Activated CD4-positive, CD25-positive, alpha-beta regulatory T cell treated with anti-CD3 and anti-CD28 coated beads, Interleukin-2, amount 50 U/mL, for 72 hours (primary cell): Measurements from ENCODE around the gene SFT2D1.

Source experiments
- DNase-seq: peaks from one replicate; pipeline ENCODE4 v3.0.0; 2021

Gene SFT2D1

GRCh38 chr6:166331503-166332415 lies 10.6 kb downstream of the SFT2D1 start:
- no peak for DNase-seq

GRCh38 chr6:166330612-166331011 lies 11.7 kb downstream of the SFT2D1 start:
- DNase-seq, result no peak

- no peak for DNase-seq
Measured at GRCh38 chr6:166325383-166326042, 16.8 kb downstream of the SFT2D1 start.

- DNase-seq, result no peak
Measured at GRCh38 chr6:166323395-166323794, 18.9 kb downstream of the SFT2D1 start.

DNA sequence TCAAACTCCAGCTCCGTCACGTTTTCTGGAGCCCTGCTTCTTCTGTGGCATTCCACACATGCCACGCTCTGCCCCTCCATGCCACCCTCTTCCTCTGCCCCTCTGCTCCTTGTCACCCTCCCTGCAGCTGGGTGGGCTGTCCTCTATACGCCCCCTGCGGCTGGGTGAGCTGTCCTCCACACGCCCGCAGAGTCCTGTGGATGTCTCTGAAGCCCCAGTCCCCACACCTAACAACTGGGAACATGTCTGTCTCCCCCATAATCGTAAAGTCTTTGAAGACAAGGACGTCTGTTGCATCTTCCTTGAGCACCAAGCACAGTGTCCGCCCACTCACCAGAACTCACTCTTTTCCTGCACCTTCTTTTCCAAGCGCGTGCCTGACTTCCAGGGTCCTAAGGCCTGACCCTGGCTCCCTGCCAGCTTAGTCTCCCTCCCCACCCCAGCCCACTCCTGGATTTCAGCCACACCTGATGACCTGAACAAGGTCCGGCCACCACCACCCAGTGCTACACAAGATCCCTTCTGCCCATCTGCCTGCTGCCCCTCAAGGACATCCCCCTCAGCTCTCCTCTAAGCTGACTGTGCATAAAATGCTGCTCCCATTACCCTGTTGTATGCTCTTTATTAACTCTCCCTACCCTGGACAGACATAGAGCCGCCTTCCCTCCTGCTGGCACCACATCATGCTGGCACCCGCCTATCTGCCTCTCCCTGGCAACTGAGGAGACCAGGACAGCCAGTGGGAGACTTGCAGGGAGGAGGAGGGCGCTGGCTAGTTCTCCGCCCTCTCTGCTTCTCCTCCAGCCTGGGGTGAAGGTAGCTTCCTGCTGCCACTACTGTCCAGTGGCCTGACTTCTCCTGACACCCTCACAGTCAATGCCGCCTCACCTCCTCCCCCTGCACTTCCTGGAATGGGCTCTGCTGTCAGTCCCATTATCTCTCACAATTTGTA lies 23.4 kb downstream of the SFT2D1 start:
- DNase-seq, result no peak

GRCh38 chr6:166318227-166318626 lies 24.1 kb downstream of the SFT2D1 start:
- DNase-seq, result no peak

DNA sequence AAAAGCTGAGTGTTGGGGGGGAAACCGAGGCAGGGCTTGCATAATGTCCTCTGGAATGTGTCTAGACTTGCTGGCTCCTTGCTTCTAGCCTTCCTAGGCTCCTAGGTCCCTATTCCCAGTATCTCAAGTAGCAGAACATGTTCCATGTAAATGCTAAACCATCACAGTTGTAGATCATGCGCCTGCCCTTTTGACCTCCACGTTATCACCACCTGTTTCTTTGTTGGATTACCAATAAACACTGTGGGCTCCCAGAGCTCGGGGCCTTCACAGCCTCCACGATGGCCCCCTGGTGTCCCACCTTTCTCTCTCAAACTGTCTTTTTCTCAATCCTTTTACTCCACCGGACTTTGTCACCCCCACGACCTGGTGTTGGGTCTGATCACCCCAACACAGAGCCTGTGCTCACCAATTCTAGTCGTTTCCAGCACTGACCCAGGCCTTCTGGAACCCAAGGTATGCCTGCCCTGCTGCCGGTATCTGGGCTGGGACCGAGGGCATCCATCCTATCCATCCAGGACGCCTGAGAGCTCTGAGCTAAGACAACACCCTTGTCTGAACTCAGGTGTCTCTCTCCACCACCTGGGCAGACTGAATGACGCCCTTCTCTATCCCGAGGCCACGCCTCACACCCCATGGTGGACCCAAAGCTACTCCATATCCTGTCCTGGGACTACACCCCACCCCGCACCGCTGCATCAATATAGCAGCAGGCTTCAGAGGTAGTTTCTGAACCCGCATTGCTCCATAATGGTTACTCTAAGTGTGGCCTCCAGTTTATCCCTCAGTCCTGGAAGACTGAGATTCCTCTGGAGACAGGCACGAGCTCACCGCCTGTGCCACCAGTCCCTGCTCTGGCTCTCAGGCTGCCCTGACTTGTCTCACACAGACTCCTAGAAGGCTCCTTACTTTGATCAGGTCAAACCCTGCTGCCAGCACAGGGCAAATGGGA lies 24.8 kb downstream of the SFT2D1 start:
- no peak for DNase-seq

GRCh38 chr6:166315436-166315835 lies 26.9 kb downstream of the SFT2D1 start:
- no peak for DNase-seq

- no peak for DNase-seq
Measured at GRCh38 chr6:166314454-166314853, 27.9 kb downstream of the SFT2D1 start.

- no peak for DNase-seq
Measured at GRCh38 chr6:166313255-166314070, 28.9 kb downstream of the SFT2D1 start.

DNA sequence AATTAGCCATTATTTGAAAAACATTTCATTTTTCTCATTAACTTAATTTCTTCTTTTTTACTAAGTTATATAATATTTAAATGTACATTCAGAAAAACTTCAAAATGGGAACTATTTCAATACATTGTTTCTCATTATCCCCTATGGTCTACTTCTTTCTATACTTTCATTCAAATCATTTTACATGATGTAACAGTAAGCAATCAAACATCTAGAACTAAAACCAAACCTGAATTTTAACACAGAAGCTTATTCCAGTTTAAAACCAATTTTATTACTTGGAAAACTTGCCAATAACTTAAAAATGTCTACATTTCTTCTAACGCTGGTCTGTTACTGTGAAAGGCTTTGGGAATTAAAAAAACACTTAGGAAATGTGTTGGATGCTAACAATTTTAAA lies 29.5 kb downstream of the SFT2D1 start:
- no peak for DNase-seq

GRCh38 chr6:166310634-166311033 lies 31.7 kb downstream of the SFT2D1 start:
- DNase-seq, result no peak

DNA sequence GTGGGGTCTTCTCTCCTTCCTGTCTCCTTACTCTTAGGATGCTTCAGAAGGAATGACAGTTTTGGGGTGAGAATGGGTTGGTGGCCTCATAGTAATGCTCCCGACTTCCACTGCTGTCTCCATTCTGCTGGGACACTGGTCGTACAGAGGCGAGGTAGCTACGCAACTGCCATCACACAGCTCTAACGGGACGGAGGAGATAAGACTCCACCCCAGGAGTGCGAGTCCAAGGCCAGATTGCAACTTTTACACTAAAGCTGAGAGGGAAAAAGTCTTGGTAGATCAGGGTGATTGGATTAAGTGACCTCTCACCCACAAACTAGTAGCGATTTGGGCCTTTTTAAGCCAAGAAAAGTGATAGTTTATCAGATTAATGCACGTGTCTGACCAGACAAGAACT lies 32.4 kb downstream of the SFT2D1 start:
- no peak for DNase-seq

DNA sequence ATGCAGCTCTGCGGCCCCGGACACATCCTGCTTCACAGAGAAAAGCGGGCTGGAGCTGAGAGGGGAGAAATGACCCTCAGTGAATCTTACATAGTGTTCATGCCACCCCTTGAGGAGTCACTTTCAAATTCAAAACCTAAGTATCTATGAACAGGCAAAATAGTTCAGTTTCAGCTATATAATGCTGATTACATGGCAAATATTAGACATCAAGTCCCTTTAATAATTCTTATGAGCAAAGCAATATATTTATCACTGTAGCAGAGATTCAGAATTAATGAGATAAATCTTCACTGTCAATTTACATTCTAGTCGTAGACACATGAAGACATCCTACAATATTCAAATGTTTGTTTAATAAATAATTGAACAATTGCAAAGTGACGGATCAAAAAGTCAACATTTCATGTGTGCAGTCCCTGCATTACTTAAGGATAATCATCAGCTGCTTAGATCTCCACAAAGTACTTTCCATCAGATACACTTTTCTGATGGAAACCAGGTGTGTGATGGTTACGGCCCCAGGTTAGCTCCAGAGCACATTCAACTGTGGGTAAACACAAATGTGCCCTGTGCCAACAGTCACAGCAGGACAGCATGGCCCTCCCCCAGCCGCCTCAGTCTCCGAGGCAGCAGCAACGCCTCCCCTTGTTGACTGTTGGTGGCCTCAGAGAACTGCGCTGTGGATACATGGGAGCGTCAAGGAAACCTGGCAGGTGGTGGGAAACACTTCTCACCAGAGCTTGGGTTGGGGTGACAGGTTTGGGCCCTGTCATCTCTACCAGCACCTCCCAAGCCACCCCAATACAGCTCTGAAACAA lies 33.4 kb downstream of the SFT2D1 start:
- DNase-seq, result no peak

DNA sequence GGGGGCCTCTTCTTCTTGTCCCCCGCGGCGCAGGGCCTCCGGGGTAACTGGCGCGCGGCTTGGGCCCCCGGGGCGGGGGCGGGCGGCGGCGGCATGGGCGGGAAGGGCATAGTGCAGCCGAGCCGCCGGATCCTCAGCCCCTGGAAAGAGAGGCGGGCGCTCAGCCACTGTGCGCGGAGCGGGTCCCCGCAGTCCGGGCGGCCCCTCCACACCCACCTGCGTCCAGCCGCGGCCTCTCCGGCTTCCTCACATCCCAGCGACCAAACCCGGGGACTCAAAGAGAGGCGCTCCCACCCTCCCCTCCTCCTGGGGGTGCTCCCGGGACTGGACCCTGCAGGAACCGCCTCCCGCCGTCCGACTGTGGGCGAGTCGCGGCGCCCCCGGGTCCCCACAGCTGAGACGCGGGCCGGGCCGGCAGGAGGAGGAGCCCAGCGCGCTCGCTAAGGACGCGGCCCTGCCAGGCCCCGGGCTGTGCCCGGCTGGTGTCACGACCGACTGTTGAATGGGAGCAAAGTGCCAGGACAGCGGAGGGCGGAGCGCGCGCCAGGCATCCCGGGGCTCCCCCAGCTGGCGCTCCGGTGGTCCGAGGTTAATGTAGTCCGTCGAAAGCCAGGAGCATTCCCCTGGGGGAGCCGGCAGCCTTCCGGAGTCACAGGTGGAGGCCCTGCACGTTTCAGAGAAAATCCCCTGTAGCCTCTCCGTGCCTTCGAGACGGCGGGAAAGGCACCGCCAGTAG lies 34.1 kb downstream of the SFT2D1 start, which contains the start of gene PRR18:
Gene PRR18 (minus strand): TSS at position 360 of the 736 bp plus-strand sequence. CDS start 250 bp downstream, at position 110.
- DNase-seq, result no peak

DNA sequence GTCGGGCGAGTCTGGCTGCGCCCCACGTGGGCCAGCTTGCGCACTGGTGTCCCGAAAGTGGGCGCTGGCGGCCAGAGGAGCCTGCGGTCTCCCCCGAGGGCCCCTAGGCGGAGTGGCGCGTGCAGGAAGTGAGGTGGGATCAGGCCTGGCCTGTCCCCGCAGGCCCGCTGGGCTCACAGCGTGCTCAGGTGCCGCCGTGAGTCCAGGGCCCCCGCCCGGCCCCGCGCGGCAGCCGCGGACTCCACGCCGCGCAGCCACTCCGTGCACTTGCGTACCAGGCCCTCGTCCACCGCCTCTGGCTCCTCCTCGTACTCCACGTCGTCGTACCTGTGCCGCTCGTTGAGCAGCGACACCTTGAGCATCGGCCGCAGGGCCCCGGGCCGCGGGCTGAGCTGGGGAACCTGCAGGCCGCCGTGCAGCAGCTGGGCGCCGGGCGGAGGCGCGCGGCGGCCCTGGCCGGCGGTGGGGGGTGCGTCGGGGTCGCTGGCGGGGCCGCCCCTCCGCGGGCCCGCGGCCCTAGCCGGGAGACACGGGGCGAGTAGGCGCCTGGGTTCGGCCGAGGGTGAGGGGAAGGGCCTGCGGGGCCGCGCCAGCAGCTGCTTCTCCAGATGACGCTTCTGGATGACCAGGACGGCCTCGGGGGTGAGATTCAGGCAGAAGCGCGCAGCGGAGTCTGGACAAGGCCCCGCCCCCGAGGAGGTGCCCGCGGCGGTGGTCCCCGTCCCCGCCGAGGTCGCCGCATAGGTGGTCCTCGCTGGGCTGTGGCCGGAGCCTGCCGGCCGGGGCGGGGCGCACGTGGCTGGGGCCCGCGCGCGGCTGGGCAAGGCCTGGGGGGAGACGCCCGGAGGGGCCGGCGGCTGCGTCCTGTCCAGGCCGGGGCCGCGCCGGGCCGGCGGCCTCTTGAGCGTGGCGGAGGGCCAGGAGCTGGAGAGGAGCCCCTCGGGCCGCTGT lies 35.0 kb downstream of the SFT2D1 start:
- DNase-seq, result no peak

DNA sequence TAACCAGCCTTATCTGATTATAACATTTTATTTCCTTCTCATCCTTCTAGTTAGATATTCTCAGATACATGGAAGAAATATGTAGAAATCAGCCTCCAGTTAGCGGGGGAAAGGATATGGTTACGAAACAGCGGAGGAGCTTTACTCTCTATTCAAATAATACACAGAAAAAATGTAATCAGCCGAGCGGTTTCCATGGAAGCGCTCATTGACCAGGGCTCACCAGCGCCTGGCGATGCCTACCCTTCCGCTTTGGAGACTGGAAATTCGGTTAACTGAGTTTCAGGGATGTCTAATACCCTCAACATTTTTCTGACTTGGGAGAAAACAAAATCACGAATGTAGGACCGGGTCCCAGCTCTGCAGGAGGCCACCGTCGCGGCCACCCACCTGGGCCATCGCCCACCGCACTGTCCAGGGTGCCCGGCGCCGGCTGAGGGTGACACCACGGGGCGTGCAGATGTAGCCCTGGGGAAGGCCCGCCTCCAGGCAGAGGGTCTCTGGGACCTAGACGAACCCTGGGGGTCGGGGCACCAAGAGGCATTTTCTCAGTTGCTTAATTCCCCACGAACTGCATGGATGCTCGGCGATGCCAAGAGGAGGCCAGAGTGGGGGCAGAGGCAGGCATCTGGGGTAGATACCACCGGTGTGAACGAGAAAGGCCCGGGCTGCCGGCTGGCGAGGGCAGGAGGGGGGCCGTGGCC lies 35.8 kb downstream of the SFT2D1 start:
- DNase-seq, result no peak
